ENCODE results near the gene VEPH1. TPM values are rescaled to one million over a fixed set of nuclear protein-coding genes. Genes with fewer than 3 reads are reported as not detected.

Gene VEPH1
- total and polyA plus RNA-seq, 9 of the 15 experiments (the other 6 are each of a cell fraction or from before 2014, with no cell fraction given) = 4.5 to 15.6 (median 5.8) TPM

DNA sequence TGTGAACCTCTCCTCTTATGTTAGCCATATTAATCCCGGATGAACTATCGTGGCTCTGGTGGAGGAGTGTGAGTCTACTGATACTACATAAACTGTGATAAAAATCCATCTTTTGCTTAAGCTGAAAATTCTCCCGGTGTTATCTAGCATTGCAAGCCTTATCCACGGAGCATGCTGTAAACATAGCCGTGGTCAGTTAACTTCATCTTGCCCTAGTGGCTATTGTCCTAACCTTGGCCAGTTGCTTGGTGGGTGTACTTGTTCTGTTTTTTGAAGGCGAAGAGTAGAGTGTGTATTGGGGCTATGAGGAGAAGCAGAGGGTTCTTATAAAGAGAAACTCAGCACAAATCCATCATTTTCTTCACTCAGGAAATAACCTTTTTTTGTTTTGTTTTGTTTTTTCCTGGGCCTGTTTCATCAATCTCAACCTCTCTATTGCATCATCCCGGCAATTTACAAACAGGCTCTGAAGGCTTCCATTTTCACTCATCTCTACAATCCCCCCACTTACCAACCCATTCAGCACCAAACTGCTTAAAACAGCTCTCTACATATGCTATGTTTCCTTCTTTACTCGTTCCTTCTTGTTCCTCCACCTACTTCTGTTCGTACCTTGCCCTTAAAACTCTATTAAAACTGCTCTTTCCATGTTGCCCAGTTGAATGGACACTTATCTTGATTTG, 202.1 kb downstream of the VEPH1 start (continued):
- TF ChIP-seq NFXL1 (CRISPR knock-in tag; IDR thresholded peaks at IDR 0.05) (no peak), E4F1 (CRISPR knock-in tag; IDR thresholded peaks at IDR 0.05; ENCODE audit: borderline replicate concordance) (0 out of 2 replicates have a peak, but pooled peaks have one; percentile 38), RAD51 (IDR thresholded peaks at IDR 0.05; ENCODE audit: borderline replicate concordance, low read depth) (no peak), BRF1 (IDR thresholded peaks at IDR 0.05; ENCODE audit: borderline replicate concordance, extremely low read depth, insufficient read length) (no peak), PTBP1 (IDR thresholded peaks at IDR 0.05; ENCODE audit: low read depth, low read length) (no peak), ZC3H8 (IDR thresholded peaks at IDR 0.05) (no peak), TEAD4 (IDR thresholded peaks at IDR 0.05; ENCODE audit: low read length) (peak; percentile 88), TEAD4 (CRISPR knock-in tag; IDR thresholded peaks at IDR 0.05; ENCODE audit: borderline replicate concordance) (no peak), JUND (IDR thresholded peaks at IDR 0.05; ENCODE audit: borderline replicate concordance, low read depth, low read length) (peak; percentile 23; the same call in 1 of the 2 replicates), JUND (tag; IDR thresholded peaks at IDR 0.05; ENCODE audit: borderline replicate concordance, low read depth, low read length) (peak; percentile 9; the same call in 1 of the 3 replicates), MEF2D (tag; conservative IDR thresholded peaks at IDR 0.05; ENCODE audit: low read depth) (peak; percentile 44), ATF7 (IDR thresholded peaks at IDR 0.05) (peak; percentile 44), MCM2 (IDR thresholded peaks at IDR 0.05; ENCODE audit: low read depth) (no peak), MTA2 (IDR thresholded peaks at IDR 0.05; ENCODE audit: low read depth) (0 out of 2 replicates have a peak, but pooled peaks have one; percentile 38), STAT5A (IDR thresholded peaks at IDR 0.05; ENCODE audit: borderline replicate concordance, low read length) (peak; percentile 59; the same call in 1 of the 2 replicates), ZNF232 (CRISPR knock-in tag; IDR thresholded peaks at IDR 0.05) (no peak), FOXM1 (IDR thresholded peaks at IDR 0.05; ENCODE audit: low read depth) (peak; percentile 50; the same call in 1 of the 2 replicates), FOXM1 (CRISPR knock-in tag; IDR thresholded peaks at IDR 0.05; ENCODE audit: low read depth) (no peak), ATF3 (IDR thresholded peaks at IDR 0.05) (peak; percentile 96), ATF3 (CRISPR knock-in tag; conservative IDR thresholded peaks at IDR 0.05) (no peak)
- TF ChIP-seq, protein P1, sequence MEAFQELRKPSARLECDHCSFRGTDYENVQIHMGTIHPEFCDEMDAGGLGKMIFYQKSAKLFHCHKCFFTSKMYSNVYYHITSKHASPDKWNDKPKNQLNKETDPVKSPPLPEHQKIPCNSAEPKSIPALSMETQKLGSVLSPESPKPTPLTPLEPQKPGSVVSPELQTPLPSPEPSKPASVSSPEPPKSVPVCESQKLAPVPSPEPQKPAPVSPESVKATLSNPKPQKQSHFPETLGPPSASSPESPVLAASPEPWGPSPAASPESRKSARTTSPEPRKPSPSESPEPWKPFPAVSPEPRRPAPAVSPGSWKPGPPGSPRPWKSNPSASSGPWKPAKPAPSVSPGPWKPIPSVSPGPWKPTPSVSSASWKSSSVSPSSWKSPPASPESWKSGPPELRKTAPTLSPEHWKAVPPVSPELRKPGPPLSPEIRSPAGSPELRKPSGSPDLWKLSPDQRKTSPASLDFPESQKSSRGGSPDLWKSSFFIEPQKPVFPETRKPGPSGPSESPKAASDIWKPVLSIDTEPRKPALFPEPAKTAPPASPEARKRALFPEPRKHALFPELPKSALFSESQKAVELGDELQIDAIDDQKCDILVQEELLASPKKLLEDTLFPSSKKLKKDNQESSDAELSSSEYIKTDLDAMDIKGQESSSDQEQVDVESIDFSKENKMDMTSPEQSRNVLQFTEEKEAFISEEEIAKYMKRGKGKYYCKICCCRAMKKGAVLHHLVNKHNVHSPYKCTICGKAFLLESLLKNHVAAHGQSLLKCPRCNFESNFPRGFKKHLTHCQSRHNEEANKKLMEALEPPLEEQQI (IDR thresholded peaks at IDR 0.05) = no peak; the same call in 1 of the 2 replicates
- TF ChIP-seq, protein P2, sequence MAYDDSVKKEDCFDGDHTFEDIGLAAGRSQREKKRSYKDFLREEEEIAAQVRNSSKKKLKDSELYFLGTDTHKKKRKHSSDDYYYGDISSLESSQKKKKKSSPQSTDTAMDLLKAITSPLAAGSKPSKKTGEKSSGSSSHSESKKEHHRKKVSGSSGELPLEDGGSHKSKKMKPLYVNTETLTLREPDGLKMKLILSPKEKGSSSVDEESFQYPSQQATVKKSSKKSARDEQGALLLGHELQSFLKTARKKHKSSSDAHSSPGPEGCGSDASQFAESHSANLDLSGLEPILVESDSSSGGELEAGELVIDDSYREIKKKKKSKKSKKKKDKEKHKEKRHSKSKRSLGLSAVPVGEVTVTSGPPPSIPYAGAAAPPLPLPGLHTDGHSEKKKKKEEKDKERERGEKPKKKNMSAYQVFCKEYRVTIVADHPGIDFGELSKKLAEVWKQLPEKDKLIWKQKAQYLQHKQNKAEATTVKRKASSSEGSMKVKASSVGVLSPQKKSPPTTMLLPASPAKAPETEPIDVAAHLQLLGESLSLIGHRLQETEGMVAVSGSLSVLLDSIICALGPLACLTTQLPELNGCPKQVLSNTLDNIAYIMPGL (CRISPR knock-in tag; IDR thresholded peaks at IDR 0.05) = no peak
